Measurements from ENCODE around the gene TEK. TPM values are rescaled to one million over a fixed set of nuclear protein-coding genes. Genes with fewer than 3 reads are reported as not detected.

TEK gene
- total and polyA plus RNA-seq, 2 experiments from 2014 or later: 1.9 to 9.4 TPM

DNA sequence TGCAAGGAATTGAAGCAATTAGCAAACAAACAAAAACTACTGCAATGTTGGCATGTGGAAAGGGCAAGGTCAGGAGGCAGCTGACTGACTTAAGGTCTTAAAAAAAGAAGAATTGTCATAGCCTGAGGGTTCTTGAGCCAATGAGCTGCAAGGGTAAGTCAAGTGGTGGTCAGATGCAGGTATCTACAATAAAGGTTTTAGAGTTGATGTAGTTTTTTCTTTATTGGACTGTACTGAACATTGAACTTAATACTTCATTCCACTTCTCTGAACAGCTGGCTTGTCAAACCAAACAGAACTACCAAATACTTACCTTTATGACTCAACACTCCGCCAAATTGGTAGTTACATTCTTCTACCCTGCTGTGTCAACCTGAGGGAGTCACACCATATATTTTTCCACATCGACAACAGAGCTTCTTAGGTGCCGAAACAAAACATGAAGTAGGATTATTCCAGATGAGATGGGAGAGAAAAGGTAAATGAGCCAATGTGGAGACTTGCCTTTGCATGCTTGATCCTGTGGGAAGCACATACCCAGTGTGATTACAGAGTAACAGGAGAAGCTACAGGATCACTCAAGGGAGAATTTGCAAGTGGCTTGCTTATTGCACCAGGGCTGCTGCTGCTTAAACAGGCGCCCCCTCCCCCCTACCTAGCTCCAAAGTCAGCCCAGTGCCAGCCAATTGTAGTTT lies 152.6 kb downstream of the TEK start:
- TF ChIP-seq CREB1 (CRISPR knock-in tag; IDR thresholded peaks at IDR 0.05; ENCODE audit: low read depth) (no peak), POLR2AphosphoS5 (IDR thresholded peaks at IDR 0.05; ENCODE audit: low read depth) (no peak), ZNF114 (CRISPR knock-in tag; IDR thresholded peaks at IDR 0.05) (no peak), JUNB (IDR thresholded peaks at IDR 0.05; ENCODE audit: unreplicated experiment) (no peak), STAT1 (IDR thresholded peaks at IDR 0.05; ENCODE audit: unreplicated experiment) (no peak), EZH2phosphoT487 (IDR thresholded peaks at IDR 0.05; ENCODE audit: unreplicated experiment) (no peak), NANOG (IDR thresholded peaks at IDR 0.05; ENCODE audit: borderline replicate concordance) (no peak), ZNF331 (CRISPR knock-in tag; IDR thresholded peaks at IDR 0.05; ENCODE audit: low read depth) (no peak), EZH2 (IDR thresholded peaks at IDR 0.05; ENCODE audit: low read depth, unreplicated experiment) (no peak)
- TF ChIP-seq, protein P1, sequence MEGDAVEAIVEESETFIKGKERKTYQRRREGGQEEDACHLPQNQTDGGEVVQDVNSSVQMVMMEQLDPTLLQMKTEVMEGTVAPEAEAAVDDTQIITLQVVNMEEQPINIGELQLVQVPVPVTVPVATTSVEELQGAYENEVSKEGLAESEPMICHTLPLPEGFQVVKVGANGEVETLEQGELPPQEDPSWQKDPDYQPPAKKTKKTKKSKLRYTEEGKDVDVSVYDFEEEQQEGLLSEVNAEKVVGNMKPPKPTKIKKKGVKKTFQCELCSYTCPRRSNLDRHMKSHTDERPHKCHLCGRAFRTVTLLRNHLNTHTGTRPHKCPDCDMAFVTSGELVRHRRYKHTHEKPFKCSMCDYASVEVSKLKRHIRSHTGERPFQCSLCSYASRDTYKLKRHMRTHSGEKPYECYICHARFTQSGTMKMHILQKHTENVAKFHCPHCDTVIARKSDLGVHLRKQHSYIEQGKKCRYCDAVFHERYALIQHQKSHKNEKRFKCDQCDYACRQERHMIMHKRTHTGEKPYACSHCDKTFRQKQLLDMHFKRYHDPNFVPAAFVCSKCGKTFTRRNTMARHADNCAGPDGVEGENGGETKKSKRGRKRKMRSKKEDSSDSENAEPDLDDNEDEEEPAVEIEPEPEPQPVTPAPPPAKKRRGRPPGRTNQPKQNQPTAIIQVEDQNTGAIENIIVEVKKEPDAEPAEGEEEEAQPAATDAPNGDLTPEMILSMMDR (conservative IDR thresholded peaks at IDR 0.05; ENCODE audit: low read depth in 2 of 2): no peak
- TF ChIP-seq, protein P2, sequence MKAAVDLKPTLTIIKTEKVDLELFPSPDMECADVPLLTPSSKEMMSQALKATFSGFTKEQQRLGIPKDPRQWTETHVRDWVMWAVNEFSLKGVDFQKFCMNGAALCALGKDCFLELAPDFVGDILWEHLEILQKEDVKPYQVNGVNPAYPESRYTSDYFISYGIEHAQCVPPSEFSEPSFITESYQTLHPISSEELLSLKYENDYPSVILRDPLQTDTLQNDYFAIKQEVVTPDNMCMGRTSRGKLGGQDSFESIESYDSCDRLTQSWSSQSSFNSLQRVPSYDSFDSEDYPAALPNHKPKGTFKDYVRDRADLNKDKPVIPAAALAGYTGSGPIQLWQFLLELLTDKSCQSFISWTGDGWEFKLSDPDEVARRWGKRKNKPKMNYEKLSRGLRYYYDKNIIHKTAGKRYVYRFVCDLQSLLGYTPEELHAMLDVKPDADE (IDR thresholded peaks at IDR 0.05): no peak
- TF ChIP-seq, protein P3, sequence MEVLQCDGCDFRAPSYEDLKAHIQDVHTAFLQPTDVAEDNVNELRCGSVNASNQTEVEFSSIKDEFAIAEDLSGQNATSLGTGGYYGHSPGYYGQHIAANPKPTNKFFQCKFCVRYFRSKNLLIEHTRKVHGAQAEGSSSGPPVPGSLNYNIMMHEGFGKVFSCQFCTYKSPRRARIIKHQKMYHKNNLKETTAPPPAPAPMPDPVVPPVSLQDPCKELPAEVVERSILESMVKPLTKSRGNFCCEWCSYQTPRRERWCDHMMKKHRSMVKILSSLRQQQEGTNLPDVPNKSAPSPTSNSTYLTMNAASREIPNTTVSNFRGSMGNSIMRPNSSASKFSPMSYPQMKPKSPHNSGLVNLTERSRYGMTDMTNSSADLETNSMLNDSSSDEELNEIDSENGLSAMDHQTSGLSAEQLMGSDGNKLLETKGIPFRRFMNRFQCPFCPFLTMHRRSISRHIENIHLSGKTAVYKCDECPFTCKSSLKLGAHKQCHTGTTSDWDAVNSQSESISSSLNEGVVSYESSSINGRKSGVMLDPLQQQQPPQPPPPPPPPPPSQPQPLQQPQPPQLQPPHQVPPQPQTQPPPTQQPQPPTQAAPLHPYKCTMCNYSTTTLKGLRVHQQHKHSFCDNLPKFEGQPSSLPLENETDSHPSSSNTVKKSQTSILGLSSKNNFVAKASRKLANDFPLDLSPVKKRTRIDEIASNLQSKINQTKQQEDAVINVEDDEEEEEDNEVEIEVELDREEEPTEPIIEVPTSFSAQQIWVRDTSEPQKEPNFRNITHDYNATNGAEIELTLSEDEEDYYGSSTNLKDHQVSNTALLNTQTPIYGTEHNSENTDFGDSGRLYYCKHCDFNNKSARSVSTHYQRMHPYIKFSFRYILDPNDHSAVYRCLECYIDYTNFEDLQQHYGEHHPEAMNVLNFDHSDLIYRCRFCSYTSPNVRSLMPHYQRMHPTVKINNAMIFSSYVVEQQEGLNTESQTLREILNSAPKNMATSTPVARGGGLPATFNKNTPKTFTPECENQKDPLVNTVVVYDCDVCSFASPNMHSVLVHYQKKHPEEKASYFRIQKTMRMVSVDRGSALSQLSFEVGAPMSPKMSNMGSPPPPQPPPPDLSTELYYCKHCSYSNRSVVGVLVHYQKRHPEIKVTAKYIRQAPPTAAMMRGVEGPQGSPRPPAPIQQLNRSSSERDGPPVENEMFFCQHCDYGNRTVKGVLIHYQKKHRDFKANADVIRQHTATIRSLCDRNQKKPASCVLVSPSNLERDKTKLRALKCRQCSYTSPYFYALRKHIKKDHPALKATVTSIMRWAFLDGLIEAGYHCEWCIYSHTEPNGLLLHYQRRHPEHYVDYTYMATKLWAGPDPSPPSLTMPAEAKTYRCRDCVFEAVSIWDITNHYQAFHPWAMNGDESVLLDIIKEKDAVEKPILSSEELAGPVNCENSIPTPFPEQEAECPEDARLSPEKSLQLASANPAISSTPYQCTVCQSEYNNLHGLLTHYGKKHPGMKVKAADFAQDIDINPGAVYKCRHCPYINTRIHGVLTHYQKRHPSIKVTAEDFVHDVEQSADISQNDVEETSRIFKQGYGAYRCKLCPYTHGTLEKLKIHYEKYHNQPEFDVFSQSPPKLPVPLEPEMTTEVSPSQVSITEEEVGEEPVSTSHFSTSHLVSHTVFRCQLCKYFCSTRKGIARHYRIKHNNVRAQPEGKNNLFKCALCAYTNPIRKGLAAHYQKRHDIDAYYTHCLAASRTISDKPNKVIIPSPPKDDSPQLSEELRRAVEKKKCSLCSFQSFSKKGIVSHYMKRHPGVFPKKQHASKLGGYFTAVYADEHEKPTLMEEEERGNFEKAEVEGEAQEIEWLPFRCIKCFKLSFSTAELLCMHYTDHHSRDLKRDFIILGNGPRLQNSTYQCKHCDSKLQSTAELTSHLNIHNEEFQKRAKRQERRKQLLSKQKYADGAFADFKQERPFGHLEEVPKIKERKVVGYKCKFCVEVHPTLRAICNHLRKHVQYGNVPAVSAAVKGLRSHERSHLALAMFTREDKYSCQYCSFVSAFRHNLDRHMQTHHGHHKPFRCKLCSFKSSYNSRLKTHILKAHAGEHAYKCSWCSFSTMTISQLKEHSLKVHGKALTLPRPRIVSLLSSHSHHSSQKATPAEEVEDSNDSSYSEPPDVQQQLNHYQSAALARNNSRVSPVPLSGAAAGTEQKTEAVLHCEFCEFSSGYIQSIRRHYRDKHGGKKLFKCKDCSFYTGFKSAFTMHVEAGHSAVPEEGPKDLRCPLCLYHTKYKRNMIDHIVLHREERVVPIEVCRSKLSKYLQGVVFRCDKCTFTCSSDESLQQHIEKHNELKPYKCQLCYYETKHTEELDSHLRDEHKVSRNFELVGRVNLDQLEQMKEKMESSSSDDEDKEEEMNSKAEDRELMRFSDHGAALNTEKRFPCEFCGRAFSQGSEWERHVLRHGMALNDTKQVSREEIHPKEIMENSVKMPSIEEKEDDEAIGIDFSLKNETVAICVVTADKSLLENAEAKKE (CRISPR knock-in tag; IDR thresholded peaks at IDR 0.05): no peak
- TF ChIP-seq, protein P4, sequence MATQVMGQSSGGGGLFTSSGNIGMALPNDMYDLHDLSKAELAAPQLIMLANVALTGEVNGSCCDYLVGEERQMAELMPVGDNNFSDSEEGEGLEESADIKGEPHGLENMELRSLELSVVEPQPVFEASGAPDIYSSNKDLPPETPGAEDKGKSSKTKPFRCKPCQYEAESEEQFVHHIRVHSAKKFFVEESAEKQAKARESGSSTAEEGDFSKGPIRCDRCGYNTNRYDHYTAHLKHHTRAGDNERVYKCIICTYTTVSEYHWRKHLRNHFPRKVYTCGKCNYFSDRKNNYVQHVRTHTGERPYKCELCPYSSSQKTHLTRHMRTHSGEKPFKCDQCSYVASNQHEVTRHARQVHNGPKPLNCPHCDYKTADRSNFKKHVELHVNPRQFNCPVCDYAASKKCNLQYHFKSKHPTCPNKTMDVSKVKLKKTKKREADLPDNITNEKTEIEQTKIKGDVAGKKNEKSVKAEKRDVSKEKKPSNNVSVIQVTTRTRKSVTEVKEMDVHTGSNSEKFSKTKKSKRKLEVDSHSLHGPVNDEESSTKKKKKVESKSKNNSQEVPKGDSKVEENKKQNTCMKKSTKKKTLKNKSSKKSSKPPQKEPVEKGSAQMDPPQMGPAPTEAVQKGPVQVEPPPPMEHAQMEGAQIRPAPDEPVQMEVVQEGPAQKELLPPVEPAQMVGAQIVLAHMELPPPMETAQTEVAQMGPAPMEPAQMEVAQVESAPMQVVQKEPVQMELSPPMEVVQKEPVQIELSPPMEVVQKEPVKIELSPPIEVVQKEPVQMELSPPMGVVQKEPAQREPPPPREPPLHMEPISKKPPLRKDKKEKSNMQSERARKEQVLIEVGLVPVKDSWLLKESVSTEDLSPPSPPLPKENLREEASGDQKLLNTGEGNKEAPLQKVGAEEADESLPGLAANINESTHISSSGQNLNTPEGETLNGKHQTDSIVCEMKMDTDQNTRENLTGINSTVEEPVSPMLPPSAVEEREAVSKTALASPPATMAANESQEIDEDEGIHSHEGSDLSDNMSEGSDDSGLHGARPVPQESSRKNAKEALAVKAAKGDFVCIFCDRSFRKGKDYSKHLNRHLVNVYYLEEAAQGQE (IDR thresholded peaks at IDR 0.05; ENCODE audit: unreplicated experiment): no peak
- Histone ChIP-seq H3K36me3 (ENCODE audit: insufficient read depth) (no peaks in the 10 kb centered on the region), H3F3A (replicated peaks; ENCODE audit: low read depth) (no peaks in the 10 kb centered on the region), H3K4me2 (no peak overlapping the region), H2AFZ (no peak overlapping the region), H3K9me2 (ENCODE audit: insufficient read depth) (no peaks in the 10 kb centered on the region), H3K4me3 (no peak overlapping the region), H3K79me2 (replicated peaks; ENCODE audit: insufficient read depth) (no peaks in the 10 kb centered on the region), H3K4me1 (ENCODE audit: insufficient read depth) (no peaks in the 10 kb centered on the region), H3K27ac (ENCODE audit: low read depth) (no peak overlapping the region), H3K27me3 (ENCODE audit: insufficient read depth) (no peaks in the 10 kb centered on the region), H4K20me1 (replicated peaks; ENCODE audit: insufficient read depth) (no peaks in the 10 kb centered on the region)
- Mint-ChIP-seq H3K27me3 (ENCODE audit: insufficient read depth, low read depth, poor library complexity) (no peaks in the 10 kb centered on the region), H3K9me3 (no peaks in the 10 kb centered on the region), H3K4me1 (no peaks in the 10 kb centered on the region), H3K36me3 (ENCODE audit: low read depth) (no peaks in the 10 kb centered on the region), H3K4me3 (no peak overlapping the region), H3K27ac (no peak overlapping the region)
- DNase-seq (ENCODE audit: low spot score) (no peak), ATAC-seq (no peak)

Measured in GM23338 (cell line).